GM19467 (cell line): ENCODE data around the gene SEC24C.

Source experiments
- ATAC-seq: cut with Tn5 transposase; IDR thresholded peaks from one replicate; pipeline ENCODE4 v1.9.1; 2021; ENCODE audit warnings: mild to moderate bottlenecking, moderate library complexity; ENCODE audit not compliant: unreplicated experiment

SEC24C gene

DNA sequence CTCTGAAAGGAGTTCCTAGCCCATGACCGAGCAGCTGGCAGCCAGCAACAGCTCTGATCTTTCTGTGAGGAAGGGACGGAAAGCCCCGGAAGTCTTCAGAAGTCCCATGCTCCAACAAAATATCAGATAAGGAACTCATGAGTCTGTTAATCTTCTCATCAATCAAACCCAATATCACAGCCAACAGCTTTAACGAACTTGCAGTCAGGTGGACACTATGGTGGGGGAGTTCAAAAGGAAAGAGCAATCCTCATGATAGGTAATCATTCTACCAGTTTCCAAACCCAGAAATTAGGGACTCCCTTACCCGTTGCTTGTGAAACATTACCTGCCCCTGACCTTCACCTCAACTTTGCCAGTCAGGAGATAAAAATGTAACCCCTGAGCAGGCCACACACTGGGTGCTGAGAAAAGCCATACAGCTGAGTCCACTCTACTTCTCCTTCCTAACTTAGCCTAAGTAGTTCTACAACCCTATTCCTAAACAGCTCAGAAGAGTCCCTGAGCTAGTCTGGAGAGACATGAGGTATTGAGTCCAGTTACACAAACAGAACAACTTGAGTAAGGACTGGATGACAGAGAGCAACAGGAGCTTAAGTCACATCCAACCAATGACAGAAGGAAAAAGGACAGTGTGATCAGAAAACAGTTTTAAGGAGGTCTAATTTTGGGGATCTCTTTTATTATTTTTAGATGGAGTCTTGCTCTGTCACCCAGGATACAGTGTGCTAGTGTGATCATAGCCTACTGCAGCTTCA is 65.1 kb downstream of the SEC24C start:
- ATAC-seq: no peak

GRCh38 chr10:73810358-73810734 is 66.2 kb downstream of the SEC24C start:
- no peak for ATAC-seq

GRCh38 chr10:73810735-73811465 is 66.7 kb downstream of the SEC24C start:
- peak; percentile 26 for ATAC-seq

GRCh38 chr10:73812657-73813056 is 68.5 kb downstream of the SEC24C start:
- ATAC-seq: no peak

- ATAC-seq: no peak
Measured at GRCh38 chr10:73813333-73813732, 69.2 kb downstream of the SEC24C start.

DNA sequence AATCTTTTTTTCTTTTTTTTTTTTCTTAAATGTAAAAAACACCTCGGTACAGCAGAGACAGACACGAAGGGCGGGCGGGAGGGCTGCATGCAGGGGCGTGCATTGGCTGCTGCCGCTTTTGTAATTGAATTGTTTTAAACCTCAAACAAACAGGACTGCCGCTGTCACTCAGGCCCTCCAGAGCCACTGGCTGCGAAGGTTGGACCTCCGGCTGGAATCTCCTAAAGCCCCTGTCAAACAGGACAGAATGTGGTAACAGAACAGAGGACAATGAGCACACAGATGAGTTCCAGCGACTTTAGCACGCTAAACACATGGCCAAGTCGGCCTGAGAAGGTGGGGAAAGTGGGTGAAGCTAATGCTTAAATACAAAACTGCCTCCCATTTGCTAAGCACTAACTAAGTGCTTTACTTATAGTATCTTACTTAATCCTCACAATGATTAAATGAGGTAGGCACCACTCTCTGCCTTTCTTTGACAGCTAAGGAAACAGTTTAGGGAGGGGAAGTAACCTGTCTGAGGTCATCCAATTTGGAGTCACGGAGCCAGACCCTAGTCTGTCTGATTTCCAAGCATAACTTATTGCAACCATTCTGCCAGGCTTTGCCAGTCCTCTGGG is 70.2 kb downstream of the SEC24C start:
- no peak for ATAC-seq

GRCh38 chr10:73814896-73815718 is 70.9 kb downstream of the SEC24C start:
- no peak for ATAC-seq

GRCh38 chr10:73815719-73816030 is 71.5 kb downstream of the SEC24C start:
- ATAC-seq: no peak

DNA sequence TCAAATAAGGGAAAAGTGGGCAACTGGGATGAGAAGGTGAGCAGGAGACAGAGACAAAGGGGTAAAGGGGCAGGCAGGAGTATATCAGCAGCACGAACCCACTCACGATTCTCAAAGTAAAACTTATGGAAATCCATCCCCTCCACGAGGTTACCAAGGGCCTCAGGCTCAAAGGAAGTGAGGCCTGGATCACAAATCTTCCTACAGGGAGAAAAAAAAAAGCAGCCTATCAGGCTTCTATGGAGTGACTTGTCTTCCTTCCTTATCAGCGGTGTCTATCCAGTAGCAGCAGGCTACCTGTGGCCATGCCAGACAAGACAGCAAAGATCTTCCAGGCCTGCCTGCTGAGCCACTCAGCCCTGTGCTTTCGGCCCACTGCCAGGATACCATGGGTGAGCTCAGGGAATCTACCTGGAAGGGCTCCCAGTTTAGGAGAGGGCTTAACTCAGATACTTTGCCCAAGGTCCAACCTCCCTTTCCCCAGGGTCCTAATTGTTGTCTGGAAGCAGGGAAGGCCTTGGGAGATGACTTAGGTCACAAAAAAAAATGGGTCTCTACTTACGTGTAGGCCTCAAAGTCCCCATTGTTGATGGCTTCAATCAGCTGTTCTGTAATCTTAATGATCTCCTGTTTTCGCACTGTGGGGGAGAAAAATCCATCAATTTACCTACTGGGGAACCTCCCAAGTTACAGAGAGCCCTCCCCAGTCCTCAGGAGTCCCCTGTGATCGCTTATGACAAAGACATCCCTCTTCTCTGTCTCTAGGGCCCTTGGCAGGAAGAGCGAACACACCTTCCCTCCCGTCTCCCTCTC is 73.0 kb downstream of the SEC24C start:
- no peak for ATAC-seq

- ATAC-seq: no peak
Measured at GRCh38 chr10:73817826-73818225, 73.7 kb downstream of the SEC24C start.

DNA sequence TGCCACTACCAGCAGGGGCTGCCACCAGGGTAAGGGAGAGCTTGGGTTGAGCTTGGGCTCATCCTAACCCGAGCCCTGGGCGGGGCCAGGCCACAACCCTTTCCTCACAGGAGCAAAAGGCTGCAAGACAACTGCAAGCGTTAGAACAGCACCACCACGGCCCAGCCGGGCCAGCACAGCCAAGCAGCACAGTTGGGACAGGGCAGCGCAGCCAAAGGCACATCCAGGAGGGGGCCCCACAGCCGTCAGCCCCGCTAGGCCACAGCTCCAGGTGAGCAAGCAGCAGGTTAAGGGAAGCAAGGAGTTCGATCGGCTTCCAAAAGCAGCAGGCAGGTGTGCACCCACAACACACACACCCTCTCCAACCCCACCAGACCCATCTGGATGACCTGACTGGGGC is 74.2 kb downstream of the SEC24C start:
- no peak for ATAC-seq

- no peak for ATAC-seq
Measured at GRCh38 chr10:73819081-73819480, 74.9 kb downstream of the SEC24C start.

GRCh38 chr10:73819513-73820093 is 75.4 kb downstream of the SEC24C start:
- no peak for ATAC-seq
